GM10248 (cell line): ENCODE results near the gene MVB12B.
"Not testable (repeated sequence)": the region's sequence is repeated elsewhere in the genome, so short reads cannot be mapped to it uniquely, and the experiment has no call there.

Experiments
- CTCF ChIA-PET: fragments of 300-600 bp; sonication (Branson Sonifier 250); formaldehyde crosslinking; extraction: SDS; loops from one replicate; lab custom pipeline; 2021; ENCODE audit warnings: antibody characterized with exemption; lab: Yijun Ruan, JAX
- POLR2A ChIA-PET: fragments of 350-650 bp; sonication (Branson Sonifier 250); formaldehyde crosslinking; extraction: SDS; loops from one replicate; lab custom pipeline; 2020; ENCODE audit warnings: antibody characterized with exemption; lab: Yijun Ruan, JAX
- DNase-seq: peaks from one replicate; pipeline ENCODE4 v3.0.0; 2012; ENCODE audit errors: extremely low spot score
- CTCF ChIP-seq: IDR thresholded peaks from 2 replicates; pipeline ENCODE4 v1.5.1; 2012; ENCODE audit warnings: mild to moderate bottlenecking, low read depth; ENCODE audit errors: extremely low read depth, missing control alignments, control extremely low read depth

Gene MVB12B

DNA sequence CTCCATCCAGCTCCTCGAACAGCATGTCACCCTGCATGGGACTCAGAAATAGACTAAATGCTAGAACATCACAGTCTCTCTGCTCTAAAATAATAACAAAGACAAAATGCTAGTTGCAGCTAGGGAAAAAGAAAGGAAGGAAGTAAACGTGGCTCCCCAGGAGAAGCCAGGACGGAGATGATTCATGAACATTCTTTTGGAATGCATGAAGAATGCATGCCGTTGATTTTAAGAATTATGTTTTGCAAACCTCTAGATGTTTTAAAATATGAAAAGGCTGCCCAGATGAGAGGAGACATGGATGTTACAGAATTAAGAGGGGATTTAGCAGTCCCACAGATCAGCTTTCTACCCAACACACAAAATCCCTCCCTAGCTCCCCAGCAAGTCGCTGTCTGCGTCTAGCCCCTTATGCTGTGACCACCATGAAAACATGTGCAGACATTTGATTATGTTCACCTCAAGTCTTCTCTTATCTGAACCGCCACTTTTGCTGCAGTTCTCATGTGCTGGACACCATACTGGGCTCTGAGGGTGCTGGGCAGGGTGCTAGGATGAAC lies 147.7 kb downstream of the MVB12B start:
- DNase-seq = no peak
- POLR2A ChIA-PET = no interaction called here
- no peak for TF ChIP-seq CTCF
- CTCF ChIA-PET = interaction anchor here (2.1 to 3.7 kb wide), 2 partner anchors 17 to 25 kb away, joined by 8 to 16 read pairs; no protein-coding TSS in a partner anchor

GRCh38 chr9:126474786-126475485 lies 148.3 kb downstream of the MVB12B start:
- no peak for TF ChIP-seq CTCF
- CTCF ChIA-PET = interaction anchor here (0.8 to 1.3 kb wide), 2 partner anchors 11 to 16 kb away, joined by 3 read pairs; no protein-coding TSS in a partner anchor
- no peak for DNase-seq
- POLR2A ChIA-PET = no interaction called here

- ChIA-PET POLR2A (no interaction called here), CTCF (interaction anchor here (1.3 to 2.3 kb wide), 2 partner anchors 12 to 24 kb away, joined by 3 to 7 read pairs; no protein-coding TSS in a partner anchor)
- DNase-seq = no peak
- no peak for TF ChIP-seq CTCF
These were observed 149.4 kb downstream of the MVB12B start for GRCh38 chr9:126475933-126476555.

DNA sequence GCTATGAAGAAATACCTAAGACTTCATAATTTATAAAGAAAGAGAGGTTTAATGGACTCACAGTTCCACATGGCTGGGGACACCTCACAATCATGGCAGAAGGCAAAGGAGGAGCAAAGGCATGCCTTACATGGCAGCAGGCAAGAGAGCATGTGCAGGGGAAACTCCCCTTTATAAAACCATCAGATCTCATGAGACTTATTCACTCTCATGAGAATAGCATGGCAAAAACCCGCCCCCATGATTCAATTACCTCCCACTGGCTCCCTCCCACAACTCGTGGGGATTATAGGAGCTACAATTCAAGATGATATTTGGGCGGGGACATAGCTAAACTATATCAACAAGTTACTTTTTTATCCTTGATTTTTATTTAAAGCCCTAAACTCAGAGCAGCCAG lies 150.8 kb downstream of the MVB12B start:
- POLR2A ChIA-PET, DNase-seq: not testable (repeated sequence)
- CTCF ChIA-PET = interaction anchor here (2.3 kb wide), 1 partner anchor 22 kb away, joined by 7 read pairs; no protein-coding TSS in a partner anchor

- ChIA-PET CTCF (interaction anchor here (2.3 kb wide), 1 partner anchor 21 kb away, joined by 7 read pairs; no protein-coding TSS in a partner anchor), POLR2A (no interaction called here)
- DNase-seq = no peak
- no peak for TF ChIP-seq CTCF
These were observed 151.8 kb downstream of the MVB12B start for GRCh38 chr9:126478216-126478981.

DNA sequence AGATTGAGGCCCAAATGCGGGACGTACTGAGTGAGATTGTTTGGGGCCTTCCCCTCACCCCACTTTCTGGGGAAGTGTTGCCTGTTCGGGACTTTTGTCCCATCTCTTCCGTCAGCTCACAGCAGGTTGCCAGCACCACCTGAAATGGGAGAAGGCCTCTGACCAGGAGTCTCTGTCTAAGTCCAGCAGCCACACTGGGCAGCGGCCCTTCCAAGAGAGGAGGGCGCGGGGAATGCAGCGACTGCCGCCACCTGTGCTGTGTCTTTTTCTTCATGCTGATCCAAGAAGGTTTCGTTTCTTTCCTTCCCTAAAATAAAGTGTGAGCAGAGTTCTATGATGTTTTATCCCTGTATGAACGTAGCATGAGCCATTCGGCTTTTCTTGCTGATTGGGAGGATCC lies 152.9 kb downstream of the MVB12B start:
- CTCF ChIA-PET = no interaction called here
- POLR2A ChIA-PET = no interaction called here
- TF ChIP-seq CTCF = no peak
- DNase-seq = no peak
